GM21717 (cell line): ENCODE data around the gene SNX7.

Experiments
- ATAC-seq: cut with Tn5 transposase; IDR thresholded peaks from one replicate; pipeline ENCODE4 v1.9.1; 2021; ENCODE audit warnings: mild to moderate bottlenecking, moderate library complexity; ENCODE audit not compliant: unreplicated experiment

The SNX7 gene

GRCh38 chr1:98696077-98696476, 34.6 kb downstream of the SNX7 start:
- ATAC-seq, result no peak

DNA sequence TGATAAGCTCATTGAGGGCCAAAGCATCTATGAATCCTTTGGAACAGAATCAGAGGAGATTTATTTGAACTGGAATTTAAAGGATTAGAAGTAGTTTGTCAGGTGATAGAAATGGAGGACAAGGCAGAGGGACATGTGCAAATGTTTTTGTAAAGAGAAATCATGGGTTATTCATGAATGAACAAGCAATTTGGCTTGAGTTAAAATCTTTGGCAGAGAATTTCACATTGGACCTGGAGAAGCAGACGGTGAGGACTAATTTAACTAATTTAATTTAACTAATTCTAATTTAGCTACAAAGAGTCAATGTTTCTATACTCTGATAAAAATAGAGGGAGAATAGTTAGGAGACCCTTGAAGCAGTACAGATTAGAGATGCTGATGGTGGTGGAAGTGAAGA, 36.3 kb downstream of the SNX7 start:
- ATAC-seq, result no peak

DNA sequence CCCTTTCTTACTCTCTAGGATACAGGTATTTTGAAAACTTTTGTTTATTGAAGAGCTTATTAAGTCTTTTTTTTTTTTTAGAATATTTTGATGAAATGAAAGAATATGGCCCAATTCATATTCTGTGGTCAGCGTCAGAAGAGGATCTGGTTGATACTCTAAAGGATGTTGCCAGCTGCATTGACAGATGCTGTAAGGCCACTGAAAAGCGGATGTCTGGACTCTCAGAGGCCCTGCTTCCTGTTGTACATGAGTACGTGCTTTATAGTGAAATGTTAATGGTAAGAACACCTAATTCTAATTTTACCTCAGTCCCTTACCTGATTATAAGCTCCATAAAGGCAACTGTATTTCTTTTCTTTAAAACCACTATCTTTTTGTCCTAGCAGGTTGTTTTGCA, 37.1 kb downstream of the SNX7 start:
- ATAC-seq, result no peak

DNA sequence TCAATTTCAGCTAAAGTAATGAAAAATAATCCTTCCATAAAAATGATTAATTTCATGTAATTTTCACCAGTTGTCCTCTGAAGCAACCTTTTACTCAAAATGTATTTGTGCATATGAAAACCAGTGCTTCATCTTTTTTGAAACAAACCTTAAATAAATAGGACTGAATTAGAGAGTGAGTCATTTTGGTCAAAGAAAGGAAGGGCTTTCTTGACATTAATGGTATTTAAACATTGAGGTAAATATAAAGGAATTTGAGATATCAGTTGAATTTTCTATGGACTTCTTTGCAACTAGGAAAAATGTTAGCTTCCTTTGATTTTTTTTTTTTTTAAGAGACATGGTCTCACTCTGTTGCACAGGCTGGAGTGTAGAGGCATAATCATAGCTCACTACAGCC, 38.7 kb downstream of the SNX7 start:
- no peak for ATAC-seq

DNA sequence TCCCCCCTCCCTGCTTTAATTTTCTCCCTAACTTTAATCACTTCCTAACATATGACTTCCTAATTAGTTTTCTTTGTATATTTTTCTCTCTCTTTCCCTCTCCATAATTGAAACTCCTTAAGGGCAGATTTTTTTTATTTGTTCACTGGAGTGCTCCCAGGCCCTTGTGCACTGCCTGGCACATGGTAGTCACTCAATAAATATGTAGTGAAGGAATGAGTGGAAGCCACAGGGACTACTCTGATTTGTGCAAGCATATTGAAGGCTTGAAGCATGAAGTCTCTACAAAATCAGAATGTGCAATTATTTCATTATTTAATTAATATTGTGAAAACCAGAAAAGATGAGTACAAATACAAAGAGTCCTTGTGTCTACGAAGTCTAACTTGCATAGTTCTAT, 41.5 kb downstream of the SNX7 start:
- no peak for ATAC-seq

DNA sequence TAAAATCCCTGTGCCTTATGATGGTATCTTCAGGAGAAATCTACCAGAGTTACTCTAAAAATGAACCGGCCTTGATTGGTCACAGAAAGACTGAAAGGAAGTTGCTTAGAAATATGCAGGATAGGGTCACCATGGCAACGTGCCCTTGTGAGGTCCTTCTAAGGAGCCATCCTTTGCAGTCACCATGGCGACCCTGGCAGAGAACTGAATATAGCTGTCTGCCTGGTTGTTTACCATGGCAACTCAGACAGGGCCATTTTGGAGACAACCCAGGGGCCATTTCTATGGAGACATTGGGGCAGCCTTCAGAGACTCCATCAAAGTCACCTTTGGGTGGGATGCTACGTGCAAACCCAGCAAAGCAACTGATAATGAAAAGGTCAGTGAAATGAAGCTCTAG, 43.0 kb downstream of the SNX7 start:
- ATAC-seq, result no peak

DNA sequence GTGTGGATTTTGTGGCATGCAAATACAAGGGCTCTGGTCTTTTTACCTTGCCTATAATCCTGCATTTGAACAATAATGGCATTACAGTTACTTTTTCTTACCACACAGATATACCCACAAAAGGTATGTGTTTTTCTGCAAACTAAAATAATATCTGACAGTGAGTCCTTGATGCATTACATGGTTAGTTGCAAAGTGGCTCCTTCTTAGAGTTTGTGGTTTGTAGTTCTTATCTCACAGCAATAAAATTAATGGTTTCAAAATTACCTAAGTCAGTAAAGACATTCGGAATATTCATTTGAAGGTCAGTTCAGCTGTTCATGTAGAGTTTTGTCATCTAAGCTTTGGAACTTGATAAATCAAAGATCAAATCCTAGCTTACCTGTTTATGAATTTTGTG, 43.5 kb downstream of the SNX7 start:
- ATAC-seq, result no peak

GRCh38 chr1:98705591-98705990, 44.1 kb downstream of the SNX7 start:
- ATAC-seq, result no peak

GRCh38 chr1:98706173-98706843, 44.8 kb downstream of the SNX7 start:
- ATAC-seq, result no peak

DNA sequence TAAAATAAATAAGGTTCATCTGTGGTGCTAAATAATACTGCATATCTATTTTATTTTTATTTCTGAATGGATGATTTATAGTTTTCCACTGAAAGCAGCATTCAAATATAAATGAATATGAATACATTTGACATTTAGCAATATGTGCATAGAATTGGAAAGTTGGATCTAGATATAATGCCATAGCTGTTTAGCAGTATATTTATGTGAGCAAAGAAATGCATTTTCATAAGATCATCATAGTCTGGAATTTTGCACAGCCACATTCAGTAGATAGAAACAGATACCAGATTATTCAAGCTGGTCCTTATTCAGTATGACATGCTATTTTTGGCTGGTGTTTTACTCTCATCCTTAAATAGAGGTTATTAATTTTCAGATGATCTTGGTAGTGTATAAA, 46.0 kb downstream of the SNX7 start:
- ATAC-seq, result no peak

DNA sequence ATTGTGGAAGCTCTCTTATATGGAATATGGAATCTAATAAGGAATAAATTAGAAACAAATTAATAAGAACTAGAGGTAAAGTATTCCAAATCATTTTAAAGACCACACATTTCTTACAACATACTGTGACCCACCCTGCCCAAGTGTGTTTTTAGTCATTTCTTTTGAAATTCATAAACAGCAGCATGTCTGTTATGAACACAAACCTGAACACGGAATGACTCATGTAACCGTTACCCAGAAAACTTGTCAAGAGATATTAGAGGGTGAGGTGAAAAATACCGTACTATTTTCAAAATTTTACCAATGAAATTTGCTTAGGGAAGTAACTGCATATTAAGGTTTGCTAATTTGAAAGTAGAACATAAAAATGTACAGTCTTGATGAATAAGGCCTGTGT, 48.4 kb downstream of the SNX7 start:
- no peak for ATAC-seq

DNA sequence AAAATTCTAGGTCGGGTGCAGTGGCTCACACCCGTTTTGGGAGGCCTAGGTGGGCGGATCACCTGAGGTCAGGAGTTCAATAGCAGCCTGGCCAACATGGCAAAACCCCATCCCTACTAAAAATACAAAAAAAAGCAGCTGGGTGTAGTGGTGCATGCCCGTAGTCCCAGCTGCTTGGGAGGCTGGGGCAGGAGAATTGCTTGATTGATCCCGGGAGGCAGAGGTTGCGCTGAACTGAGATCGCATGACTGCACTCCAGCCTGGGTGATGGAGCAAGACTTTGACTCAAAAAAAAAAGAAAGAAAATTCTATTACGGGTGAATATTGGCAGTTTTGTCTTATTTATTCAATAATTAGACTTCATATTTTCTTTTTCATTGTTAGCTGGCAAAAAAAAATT, 62.1 kb downstream of the SNX7 start:
- ATAC-seq, result no peak

DNA sequence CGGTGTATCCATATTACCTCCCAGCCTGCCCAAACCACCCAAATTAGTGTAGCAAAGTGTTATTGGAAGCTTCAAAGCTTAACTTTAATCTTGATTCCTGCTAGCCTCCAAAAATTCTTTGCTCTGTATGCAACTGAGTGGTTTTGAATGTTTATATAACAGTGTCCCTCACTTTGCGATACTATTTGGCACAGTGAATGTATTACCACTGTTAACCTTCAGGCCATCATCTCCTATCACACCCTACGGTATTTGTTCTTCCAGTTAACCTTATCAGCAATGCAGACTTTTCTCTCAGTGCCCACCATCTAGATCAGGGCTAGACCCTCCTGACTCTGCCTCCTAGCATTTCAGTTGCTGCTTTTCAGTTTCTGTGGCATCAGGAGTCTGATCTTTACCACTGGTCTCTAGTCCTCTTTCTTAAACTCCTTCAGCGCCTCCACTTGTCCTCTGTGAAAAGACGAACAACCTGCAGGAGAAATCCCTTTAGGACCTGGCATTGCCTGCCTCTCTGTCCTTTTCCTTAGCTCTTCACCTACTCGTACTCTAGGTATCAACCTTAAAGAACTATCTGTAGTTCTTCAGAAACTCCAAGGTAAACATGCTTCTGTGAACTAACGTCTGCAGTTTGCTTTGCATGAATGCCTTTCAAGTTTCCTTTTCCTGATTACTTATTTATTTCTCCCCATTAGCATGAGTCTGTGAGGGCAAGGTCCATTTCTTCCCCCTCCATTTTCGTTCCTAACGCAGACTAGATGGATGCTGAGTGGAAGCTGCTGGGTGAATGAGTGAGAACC, 71.7 kb downstream of the SNX7 start:
- no peak for ATAC-seq

DNA sequence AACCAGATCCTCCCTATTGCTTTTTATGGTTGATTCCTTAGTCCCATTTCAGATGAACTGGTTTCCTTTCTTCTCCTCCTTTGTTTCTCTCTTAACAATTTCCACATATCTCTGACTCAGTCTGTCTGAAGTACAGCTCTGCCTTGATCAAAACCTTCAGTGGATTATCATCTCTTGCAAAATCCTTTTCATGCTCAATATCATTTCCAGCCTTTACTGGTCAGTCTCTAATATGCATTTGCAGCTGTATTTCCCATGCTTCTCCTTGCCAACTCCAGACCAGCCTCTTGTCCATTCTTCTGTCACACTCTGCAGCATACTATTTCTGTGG, 72.2 kb downstream of the SNX7 start:
- no peak for ATAC-seq

GRCh38 chr1:98735756-98736155, 74.2 kb downstream of the SNX7 start:
- no peak for ATAC-seq

DNA sequence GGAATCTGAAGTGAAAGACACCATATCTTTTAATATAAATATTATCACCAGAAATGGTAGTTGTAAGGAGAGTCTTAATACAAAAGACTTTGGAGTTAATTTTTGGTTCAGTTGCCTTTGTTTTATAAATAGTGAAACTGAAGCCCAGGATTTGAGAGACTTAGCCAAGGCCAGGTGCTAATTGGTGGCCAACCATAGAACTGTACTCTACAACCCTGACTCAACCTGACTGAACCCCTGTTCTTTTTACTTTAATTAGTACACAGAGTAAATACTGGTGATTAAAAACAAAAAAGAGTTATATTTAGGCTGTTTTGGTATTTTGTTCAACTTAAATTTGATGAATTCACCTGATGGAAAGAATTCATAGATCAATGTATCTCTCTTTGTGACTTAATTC, 76.3 kb downstream of the SNX7 start:
- no peak for ATAC-seq

DNA sequence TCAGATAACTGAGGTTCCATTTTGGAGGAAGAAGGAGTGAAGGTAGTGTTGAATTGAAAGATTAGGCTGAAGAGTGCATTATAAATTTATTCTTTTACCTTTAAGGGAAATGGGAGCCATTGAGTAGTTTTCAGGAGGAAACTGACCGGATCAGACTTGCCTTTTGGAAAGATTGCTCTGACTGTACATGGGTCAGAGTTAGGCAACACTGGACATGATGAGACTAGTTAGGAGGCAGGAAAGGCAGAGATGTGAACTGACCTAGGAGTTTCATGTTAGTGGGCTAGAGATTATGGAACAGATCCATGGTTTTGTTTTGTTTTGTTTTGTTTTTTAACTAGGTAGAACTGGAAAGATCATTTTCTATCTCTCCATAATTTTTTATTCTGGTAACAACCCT, 78.2 kb downstream of the SNX7 start:
- ATAC-seq, result no peak

DNA sequence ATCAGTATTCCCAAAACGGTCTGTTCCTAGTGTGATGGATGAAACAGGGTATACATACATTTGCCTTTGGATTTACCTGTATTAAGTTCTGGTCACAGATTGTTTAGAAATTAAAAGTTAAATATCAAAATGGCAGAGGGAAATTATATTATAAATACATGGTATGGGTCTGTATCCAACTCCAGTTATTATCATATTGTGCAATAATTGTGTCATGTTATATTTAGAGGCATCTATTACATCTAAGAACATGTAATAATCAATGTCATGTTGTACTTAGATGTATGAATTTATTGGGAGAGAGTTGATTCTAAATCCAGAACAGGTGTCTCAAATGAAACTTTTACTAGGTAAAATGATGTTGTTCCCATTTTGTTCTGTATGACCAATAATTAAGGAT, 79.6 kb downstream of the SNX7 start:
- no peak for ATAC-seq

GRCh38 chr1:98749152-98749756, 87.7 kb downstream of the SNX7 start:
- no peak for ATAC-seq

DNA sequence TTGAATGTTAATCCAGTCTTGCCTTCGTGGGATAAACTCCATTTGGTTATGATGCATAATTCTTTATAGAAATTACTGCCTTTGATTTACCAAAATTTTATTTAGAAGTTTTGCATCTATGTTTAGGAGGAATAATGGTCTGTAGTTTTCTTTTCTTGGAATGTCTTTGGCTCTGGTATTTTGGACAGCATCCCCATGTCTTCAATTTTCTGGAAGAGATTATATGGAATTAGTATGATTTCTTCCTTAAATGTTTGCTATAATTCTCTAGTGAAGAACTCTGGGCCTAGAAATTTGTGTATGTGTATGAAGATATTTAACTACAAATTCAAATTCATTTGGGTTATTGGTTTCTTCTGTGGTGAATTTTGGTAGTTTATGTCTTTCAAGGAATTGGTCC, 92.7 kb downstream of the SNX7 start:
- ATAC-seq, result no peak

DNA sequence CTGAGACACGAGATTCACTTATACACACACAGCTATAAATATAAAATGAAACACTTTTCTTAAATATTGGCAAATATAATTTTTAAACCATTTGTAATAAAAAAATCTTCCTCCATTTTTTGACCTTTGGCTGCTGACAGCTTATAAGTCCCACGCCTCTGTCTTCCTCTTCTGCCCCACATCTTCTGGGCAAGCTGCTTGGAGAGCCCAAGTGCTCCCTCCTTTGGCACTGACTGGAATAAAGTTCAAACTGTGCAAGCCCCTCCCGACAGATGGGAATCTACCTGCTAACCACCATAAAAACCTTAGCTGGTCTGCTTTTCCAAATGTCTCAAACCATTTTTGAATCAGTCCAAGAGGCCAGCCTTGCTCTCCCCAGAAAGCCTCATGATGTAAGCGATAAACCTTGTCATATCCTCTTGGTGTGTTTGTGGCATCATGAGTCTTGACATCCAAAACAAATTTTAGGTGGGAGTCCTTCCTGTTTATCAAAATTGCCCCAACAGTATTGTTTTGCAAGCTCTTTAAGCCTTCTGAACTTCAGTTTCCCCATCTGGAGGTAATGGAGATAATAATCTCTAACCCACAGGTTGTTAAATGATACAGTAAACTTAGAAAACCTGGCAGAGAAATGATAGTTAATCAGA, 99.8 kb downstream of the SNX7 start:
- no peak for ATAC-seq
